Endodermal cell (in vitro differentiated cells): ENCODE data around the gene ARHGEF37. TPM values are rescaled to one million over a fixed set of nuclear protein-coding genes. Genes with fewer than 3 reads are reported as not detected.

Experiments used
- DNase-seq: peaks from one replicate; pipeline ENCODE4 v3.0.0-alpha.2; 2017
- H3K27ac ChIP-seq: 2 replicates; pipeline ENCODE4 v1.5.1; 2013; ENCODE audit warnings: mild to moderate bottlenecking, low read depth, low read length, moderate library complexity
- H3K27me3 ChIP-seq: 2 replicates; pipeline ENCODE4 v1.6.1; 2013; ENCODE audit warnings: mild to moderate bottlenecking, low read length, moderate library complexity; ENCODE audit not compliant: insufficient read depth, control insufficient read depth, poor library complexity, severe bottlenecking
- H3K36me3 ChIP-seq: 2 replicates; pipeline ENCODE4 v1.7.0; 2013; ENCODE audit warnings: mild to moderate bottlenecking, low read length, moderate library complexity; ENCODE audit not compliant: control insufficient read depth, insufficient read depth
- H3K4me1 ChIP-seq: one replicate; pipeline ENCODE4 v1.7.0; 2013; ENCODE audit warnings: low read length; ENCODE audit not compliant: control insufficient read depth, insufficient read depth
- H3K4me3 ChIP-seq: 2 replicates; pipeline ENCODE4 v1.5.1; 2013; ENCODE audit warnings: mild to moderate bottlenecking, low read length, moderate library complexity
- H3K9ac ChIP-seq: 2 replicates; pipeline ENCODE4 v1.6.1; 2013; ENCODE audit warnings: mild to moderate bottlenecking, low read length, moderate library complexity; ENCODE audit not compliant: poor library complexity, severe bottlenecking; ENCODE audit errors: extremely low read depth
- H3K9me3 ChIP-seq: 2 replicates; pipeline ENCODE4 v1.6.1; 2013; ENCODE audit warnings: mild to moderate bottlenecking, low read length, moderate library complexity; ENCODE audit not compliant: control insufficient read depth
- H3K27ac Mint-ChIP-seq: 2 replicates; pipeline ENCODE4 v1.8.0; 2020; ENCODE audit warnings: mixed read lengths
- H3K27me3 Mint-ChIP-seq: 2 replicates; pipeline ENCODE4 v1.8.0; 2021; ENCODE audit warnings: mild to moderate bottlenecking, mixed read lengths; ENCODE audit not compliant: insufficient read depth
- H3K36me3 Mint-ChIP-seq: 2 replicates; pipeline ENCODE4 v1.8.0; 2020; ENCODE audit warnings: low read depth, mixed read lengths
- H3K4me1 Mint-ChIP-seq: 2 replicates; pipeline ENCODE4 v1.8.0; 2020; ENCODE audit warnings: mixed read lengths
- H3K4me3 Mint-ChIP-seq: 2 replicates; pipeline ENCODE4 v1.8.0; 2020; ENCODE audit warnings: mild to moderate bottlenecking, moderate library complexity, mixed read lengths
- H3K9me3 Mint-ChIP-seq: 2 replicates; pipeline ENCODE4 v1.8.0; 2020; ENCODE audit warnings: mild to moderate bottlenecking, mixed read lengths
- WGBS, 2 experiments: methylation state at CpG; one replicate each; pipeline versions ENCODE4 v1.1.5 to v1.1.7; 2013; ENCODE audit warnings: missing lambda C conversion rate in 2 of 2, mixed read lengths in 1 of 2; ENCODE audit not compliant: insufficient coverage in 1 of 2, insufficient read length in 1 of 2; 5-methylcytosine and 5-hydroxymethylcytosine counted together
- total RNA-seq, 2 donors: library from RNA; stranded (reverse); fragmentation: NEBNext Ultra II Directional in 1 of 2; extraction: Animal tissue kit (Norgen Biotek cat#: 25700) in 1 of 2; gene quantifications; 2 replicates in 1 of 2; 3 replicates in 1 of 2; pipeline ENCODE4 v1.2.1, GENCODE V29; 2021
- TF ChIP-seq, protein P1 (sequence below): fragments of 200-600 bp; sonication (generic); conservative IDR thresholded peaks from 2 replicates; pipeline ENCODE4 v1.5.0; 2021; ENCODE audit warnings: antibody characterized with exemption, mild to moderate bottlenecking

Gene ARHGEF37
- total RNA-seq, 2 donors from 2014 or later: 0.57 to 0.93 TPM

DNA sequence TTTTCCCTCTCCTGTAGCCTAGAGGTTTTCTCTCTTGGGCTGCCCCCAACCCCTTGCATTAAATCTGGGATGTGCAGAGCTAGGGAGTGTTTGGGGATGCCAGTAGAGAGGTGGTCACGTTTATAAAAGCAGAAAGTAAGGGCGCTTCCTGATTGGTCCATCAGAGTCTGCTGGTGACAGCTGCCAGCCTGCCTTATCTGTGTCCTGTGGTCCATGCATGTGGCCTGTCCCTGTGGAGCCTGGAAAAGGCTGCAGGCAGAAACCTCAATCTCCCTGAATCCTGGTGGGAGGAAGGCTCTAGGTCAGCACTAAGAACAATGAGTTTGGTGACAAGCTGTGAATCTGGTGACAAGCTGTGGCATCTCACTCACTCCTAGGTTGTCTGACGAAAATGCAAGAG, 42.2 kb downstream of the ARHGEF37 start:
- Mint-ChIP-seq H3K9me3 (no peaks in the 10 kb centered on the region), H3K4me1 (peaks cover 6% of the 10 kb centered on the region), H3K36me3 (no peaks in the 10 kb centered on the region), H3K4me3 (no peak overlapping the region), H3K27ac (no peak overlapping the region), H3K27me3 (no peaks in the 10 kb centered on the region)
- H3K9ac ChIP-seq: no peak overlapping the region
- H3K9me3 ChIP-seq: no peaks in the 10 kb centered on the region
- no peak for DNase-seq
- no peaks in the 10 kb centered on the region for H3K27me3 ChIP-seq
- 65 to 79% methylated on average over 2 to 3 of the region's 3 CpGs for WGBS, 2 experiments
- H3K4me1 ChIP-seq: peaks cover 4% of the 10 kb centered on the region
- H3K27ac ChIP-seq: no peak overlapping the region
- H3K36me3 ChIP-seq: no peaks in the 10 kb centered on the region
- H3K4me3 ChIP-seq: no peak overlapping the region
- TF ChIP-seq, protein P1, sequence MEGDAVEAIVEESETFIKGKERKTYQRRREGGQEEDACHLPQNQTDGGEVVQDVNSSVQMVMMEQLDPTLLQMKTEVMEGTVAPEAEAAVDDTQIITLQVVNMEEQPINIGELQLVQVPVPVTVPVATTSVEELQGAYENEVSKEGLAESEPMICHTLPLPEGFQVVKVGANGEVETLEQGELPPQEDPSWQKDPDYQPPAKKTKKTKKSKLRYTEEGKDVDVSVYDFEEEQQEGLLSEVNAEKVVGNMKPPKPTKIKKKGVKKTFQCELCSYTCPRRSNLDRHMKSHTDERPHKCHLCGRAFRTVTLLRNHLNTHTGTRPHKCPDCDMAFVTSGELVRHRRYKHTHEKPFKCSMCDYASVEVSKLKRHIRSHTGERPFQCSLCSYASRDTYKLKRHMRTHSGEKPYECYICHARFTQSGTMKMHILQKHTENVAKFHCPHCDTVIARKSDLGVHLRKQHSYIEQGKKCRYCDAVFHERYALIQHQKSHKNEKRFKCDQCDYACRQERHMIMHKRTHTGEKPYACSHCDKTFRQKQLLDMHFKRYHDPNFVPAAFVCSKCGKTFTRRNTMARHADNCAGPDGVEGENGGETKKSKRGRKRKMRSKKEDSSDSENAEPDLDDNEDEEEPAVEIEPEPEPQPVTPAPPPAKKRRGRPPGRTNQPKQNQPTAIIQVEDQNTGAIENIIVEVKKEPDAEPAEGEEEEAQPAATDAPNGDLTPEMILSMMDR: no peak

DNA sequence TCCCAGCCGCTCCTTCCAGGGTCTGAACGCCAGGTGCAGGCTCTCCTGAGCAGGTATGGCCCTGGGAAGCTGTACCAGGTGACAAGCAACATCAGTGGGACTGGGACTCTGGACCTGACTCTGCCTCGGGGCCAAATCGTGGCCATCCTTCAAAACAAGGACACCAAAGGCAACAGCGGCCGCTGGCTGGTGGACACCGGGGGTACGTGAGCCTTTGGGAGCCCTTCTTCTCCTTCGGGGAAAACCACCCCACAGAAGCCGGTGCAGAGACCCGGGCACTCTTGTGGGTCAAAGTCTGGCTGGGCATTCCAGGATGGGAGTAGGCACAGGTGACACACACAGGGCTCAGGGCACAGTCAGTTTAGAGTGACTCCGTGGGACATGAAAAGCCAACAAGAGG, 45.8 kb downstream of the ARHGEF37 start:
- no peak overlapping the region for H3K4me3 ChIP-seq
- TF ChIP-seq, protein P1: no peak
- H3K36me3 Mint-ChIP-seq: no peaks in the 10 kb centered on the region
- H3K4me1 ChIP-seq: no peaks in the 10 kb centered on the region
- no peaks in the 10 kb centered on the region for H3K27me3 Mint-ChIP-seq
- H3K4me3 Mint-ChIP-seq: no peak overlapping the region
- no peak for DNase-seq
- H3K9me3 Mint-ChIP-seq: no peaks in the 10 kb centered on the region
- H3K27me3 ChIP-seq: no peaks in the 10 kb centered on the region
- H3K27ac Mint-ChIP-seq: no peak overlapping the region
- no peaks in the 10 kb centered on the region for H3K9me3 ChIP-seq
- H3K36me3 ChIP-seq: no peaks in the 10 kb centered on the region
- 84 to 91% methylated on average over 5 to 12 of the region's 12 CpGs for WGBS, 2 experiments
- no peak overlapping the region for H3K9ac ChIP-seq
- H3K4me1 Mint-ChIP-seq: peaks cover 3% of the 10 kb centered on the region
- H3K27ac ChIP-seq: no peak overlapping the region

DNA sequence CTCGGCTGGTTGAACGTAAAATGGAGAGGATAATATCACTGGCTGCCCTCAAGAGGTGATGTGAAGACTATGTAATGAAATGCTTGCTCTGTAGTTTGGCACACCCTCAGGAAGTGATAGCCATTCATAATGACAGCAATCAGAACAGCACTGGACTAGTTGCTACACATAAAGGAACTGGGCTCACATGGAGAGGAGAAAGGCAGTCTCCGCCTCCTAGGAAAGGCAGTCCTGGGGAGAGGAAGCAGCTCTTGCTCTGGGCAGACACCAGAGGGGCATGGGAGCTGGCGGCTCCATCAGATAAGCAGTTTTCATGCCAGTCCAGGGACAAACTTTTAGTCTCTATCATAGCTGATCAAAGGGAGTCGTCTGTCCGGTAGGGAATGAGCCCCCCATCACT, 46.9 kb downstream of the ARHGEF37 start:
- no peak overlapping the region for H3K9ac ChIP-seq
- no peaks in the 10 kb centered on the region for H3K9me3 Mint-ChIP-seq
- no peaks in the 10 kb centered on the region for H3K36me3 Mint-ChIP-seq
- TF ChIP-seq, protein P1: no peak
- no peak overlapping the region for H3K4me3 ChIP-seq
- H3K27me3 ChIP-seq: no peaks in the 10 kb centered on the region
- no peaks in the 10 kb centered on the region for H3K9me3 ChIP-seq
- H3K27ac ChIP-seq: no peak overlapping the region
- peaks cover 13% of the 10 kb centered on the region for H3K4me1 Mint-ChIP-seq
- H3K4me3 Mint-ChIP-seq: no peak overlapping the region
- no peaks in the 10 kb centered on the region for H3K36me3 ChIP-seq
- no peaks in the 10 kb centered on the region for H3K27me3 Mint-ChIP-seq
- WGBS, 2 experiments: 89 to 95% methylated on average over 3 to 6 of the region's 6 CpGs
- H3K27ac Mint-ChIP-seq: no peak overlapping the region
- H3K4me1 ChIP-seq: peaks cover 5% of the 10 kb centered on the region
- no peak for DNase-seq
